ENCODE data around the gene ABI2.
"Not testable (repeated sequence)": the region's sequence is repeated elsewhere in the genome, so short reads cannot be mapped to it uniquely, and the experiment has no call there.

The ABI2 gene

DNA sequence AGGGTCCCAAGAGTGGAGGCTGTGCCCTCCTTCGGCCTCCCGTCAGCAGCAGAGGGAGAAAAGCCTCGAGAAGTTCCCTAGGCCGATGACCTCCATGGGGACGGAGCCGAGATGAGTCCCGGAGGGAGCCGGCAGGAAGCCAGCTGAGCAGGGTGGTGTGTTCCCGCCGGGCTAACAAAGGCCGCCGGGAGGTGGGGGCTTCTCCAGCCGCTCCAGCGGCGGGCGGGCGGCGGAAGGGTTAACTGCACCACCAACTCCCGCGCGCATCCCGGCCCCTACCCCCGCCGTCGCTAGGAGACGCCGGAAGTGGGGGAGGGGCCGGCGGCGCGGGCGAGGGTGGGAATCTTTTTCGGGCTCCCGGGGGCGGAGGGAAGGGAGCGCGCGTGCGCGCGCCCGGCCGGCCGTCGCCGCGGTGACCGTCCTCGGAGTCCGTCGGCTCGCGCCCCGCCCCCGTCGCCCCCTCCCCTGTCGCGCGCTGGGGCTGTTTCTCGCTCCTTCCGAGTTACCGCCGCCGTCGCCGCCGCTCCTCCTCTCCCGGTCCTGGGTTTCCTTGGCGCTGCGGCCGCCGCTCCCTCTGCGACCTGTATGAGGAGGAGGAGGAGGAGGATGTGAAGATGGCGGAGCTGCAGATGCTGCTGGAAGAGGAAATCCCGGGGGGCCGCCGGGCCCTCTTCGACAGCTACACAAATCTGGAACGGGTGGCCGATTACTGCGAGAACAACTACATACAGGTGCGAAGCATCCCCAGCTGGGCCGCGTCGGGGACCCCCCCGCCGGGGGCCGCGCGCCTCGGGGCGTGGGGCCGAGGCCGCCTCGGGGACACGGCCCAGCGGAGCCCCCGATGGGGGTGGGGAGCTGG is at the start of gene ABI2:
Gene ABI2, plus strand, starts transcription at position 494 of the 859 bp plus-strand sequence. Its CDS starts 121 bp downstream, at position 615.
- POLR2A ChIA-PET: interaction anchor here (0.6 to 2.5 kb wide), 6 partner anchors 9 to 89 kb away, joined by 3 to 10 read pairs (median 4); partner anchors contain the start of gene CYP20A1
- DNase-seq (ENCODE audit: extremely low spot score): peak; percentile 93
- CTCF ChIA-PET: no interaction called here
- no peak for TF ChIP-seq BHLHE40 (IDR thresholded peaks at IDR 0.05; ENCODE audit: borderline replicate concordance)
- peak; percentile 61; the same call in 1 of the 2 replicates for TF ChIP-seq FOXM1 (IDR thresholded peaks at IDR 0.05; ENCODE audit: borderline replicate concordance)
- TF ChIP-seq TARDBP (IDR thresholded peaks at IDR 0.05): no peak
- peak; percentile 64; the same call in 1 of the 2 replicates for TF ChIP-seq L3MBTL2 (conservative IDR thresholded peaks at IDR 0.05)
- TF ChIP-seq ZNF384 (IDR thresholded peaks at IDR 0.05): no peak
- no peak for TF ChIP-seq CTBP1 (IDR thresholded peaks at IDR 0.05; ENCODE audit: borderline replicate concordance)
- TF ChIP-seq NFRKB (IDR thresholded peaks at IDR 0.05): no peak
- TF ChIP-seq SUZ12 (IDR thresholded peaks at IDR 0.05): no peak
- TF ChIP-seq, protein P1, sequence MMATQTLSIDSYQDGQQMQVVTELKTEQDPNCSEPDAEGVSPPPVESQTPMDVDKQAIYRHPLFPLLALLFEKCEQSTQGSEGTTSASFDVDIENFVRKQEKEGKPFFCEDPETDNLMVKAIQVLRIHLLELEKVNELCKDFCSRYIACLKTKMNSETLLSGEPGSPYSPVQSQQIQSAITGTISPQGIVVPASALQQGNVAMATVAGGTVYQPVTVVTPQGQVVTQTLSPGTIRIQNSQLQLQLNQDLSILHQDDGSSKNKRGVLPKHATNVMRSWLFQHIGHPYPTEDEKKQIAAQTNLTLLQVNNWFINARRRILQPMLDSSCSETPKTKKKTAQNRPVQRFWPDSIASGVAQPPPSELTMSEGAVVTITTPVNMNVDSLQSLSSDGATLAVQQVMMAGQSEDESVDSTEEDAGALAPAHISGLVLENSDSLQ (IDR thresholded peaks at IDR 0.05): no peak
- no peak for TF ChIP-seq FOXA1 (IDR thresholded peaks at IDR 0.05)
- peak; percentile 69; the same call in 1 of the 2 replicates for TF ChIP-seq LEF1 (IDR thresholded peaks at IDR 0.05; ENCODE audit: borderline replicate concordance)
- TF ChIP-seq HDGF (IDR thresholded peaks at IDR 0.05; ENCODE audit: borderline replicate concordance): no peak
- TF ChIP-seq SP1 (IDR thresholded peaks at IDR 0.05): no peak
- no peak for TF ChIP-seq FOXK2 (IDR thresholded peaks at IDR 0.05)

DNA sequence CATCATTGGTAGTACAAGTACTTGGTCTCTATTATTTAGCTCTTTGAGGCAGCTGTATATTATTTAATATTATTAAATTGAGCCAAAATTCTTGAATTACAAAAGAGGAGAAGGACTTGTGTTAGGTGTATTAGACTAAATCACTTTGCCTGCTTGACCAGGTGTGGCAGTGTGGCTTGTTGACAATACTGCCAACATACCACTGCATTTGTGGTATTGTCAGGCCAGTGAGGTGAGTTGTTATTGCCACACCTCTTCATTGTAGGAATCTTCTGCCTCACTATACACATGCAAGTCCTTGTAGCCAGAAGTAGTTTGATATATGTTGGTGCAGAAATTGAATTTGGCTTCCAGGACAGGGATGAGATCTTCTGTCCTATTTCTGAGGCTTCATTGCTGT is 48.9 kb upstream of the ABI2 start:
- ChIA-PET POLR2A (no interaction called here), CTCF (no interaction called here)
- no peak for DNase-seq (ENCODE audit: extremely low spot score)
- TF ChIP-seq L3MBTL2 (conservative IDR thresholded peaks at IDR 0.05): no peak
- TF ChIP-seq ARNT (IDR thresholded peaks at IDR 0.05): no peak
- no peak for TF ChIP-seq FOXM1 (IDR thresholded peaks at IDR 0.05; ENCODE audit: borderline replicate concordance)
- TF ChIP-seq LEF1 (IDR thresholded peaks at IDR 0.05; ENCODE audit: borderline replicate concordance): no peak
- TF ChIP-seq, protein P1 (IDR thresholded peaks at IDR 0.05): no peak
- TF ChIP-seq NFRKB (IDR thresholded peaks at IDR 0.05): no peak
- TF ChIP-seq FOXK2 (IDR thresholded peaks at IDR 0.05): no peak

DNA sequence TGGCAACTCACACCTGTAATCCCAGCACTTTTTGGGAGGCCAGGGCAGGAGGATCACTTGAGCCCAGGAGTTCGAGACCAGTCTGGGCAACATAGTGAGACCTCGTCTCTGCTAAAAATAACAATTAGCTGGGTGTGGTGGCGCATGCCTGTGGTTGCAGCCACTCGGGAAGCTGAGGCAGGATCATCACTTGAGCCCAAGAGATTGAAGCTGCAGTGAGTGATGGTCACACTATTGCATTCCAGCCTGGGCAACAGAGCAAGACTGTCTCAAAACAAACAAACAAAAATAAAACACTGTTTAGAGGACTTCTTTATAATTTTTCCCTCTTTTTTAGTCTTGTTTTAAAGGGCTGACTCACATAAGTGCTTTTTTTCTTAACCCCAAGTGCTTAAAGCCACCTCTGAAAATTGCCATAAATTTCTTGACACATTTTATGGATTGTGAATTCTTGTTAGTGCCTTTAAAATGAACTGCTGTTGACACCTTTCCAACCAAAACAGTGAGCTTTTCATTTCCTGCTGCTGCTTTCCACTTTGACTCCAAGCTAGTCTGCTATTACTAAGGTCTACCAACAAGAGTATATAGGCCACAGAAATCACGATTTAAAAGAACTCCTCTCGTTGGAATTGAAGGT is 47.6 kb upstream of the ABI2 start:
- no peak for DNase-seq (ENCODE audit: extremely low spot score)
- no peak for TF ChIP-seq ARNT (IDR thresholded peaks at IDR 0.05)
- ChIA-PET POLR2A (interaction anchor here (1.1 kb wide), 1 partner anchor 41 kb away, joined by 3 read pairs; the partner anchor contains the start of gene CYP20A1), CTCF (no interaction called here)

DNA sequence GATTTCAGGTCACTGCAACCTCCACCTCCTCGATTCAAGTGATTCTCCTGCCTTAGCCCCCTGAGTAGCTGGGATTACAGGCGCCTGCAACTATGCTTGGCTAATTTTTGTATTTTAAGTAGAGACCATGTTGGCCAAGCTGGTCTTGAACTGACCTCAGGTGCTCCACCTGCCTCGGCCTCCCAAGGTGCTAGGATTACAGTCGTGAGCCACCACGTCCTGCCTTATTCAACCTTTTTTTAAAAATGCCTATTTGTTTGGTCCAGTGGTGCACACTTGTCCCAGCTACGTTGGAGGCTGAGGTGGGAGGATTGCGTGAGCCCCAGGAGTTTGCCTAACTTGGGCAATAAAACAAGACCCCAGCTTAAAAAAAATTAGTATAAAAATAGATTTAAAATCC is 46.1 kb upstream of the ABI2 start:
- no peak for TF ChIP-seq FOXA1 (IDR thresholded peaks at IDR 0.05)
- no peak for TF ChIP-seq BHLHE40 (IDR thresholded peaks at IDR 0.05; ENCODE audit: borderline replicate concordance)
- no peak for TF ChIP-seq SP1 (IDR thresholded peaks at IDR 0.05)
- ChIA-PET POLR2A (no interaction called here), CTCF (no interaction called here)
- DNase-seq (ENCODE audit: extremely low spot score): no peak

DNA sequence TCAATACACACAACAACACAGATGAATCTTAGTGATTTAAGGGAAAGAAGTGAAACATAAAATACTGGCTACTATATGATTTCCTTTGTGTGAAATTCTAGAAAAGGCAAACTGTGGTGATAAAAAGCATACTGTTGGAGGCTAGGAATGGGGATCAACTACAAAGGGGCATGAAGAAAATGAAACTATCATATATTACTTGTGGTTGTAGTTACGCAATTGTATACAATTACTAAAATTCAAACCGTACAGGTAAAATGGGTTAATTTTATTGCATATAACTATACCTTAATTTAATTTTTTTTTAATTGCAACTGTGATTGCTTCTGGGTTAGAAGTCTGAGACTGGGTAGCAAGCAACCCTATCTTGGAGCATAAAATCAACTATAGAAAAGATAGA is 41.7 kb upstream of the ABI2 start:
- CTCF ChIA-PET: no interaction called here

DNA sequence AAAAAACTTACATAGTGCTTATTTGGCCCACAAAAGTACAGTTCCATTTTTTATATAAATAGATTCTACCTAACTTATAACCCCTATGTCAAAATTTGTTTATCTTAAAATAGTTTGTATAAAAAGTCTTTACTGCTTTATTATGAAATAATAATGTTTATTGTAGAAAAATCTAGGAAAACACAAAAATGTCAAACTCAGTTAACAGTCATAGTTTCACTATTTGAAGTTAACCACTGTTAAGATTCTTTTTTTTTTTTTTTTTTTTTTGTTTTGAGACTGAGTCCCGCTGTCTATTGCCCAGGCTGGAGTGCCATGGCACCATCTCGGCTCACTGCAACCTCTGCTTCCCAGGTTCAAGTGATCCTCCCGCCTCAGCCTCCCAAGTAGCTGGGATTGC is 26.5 kb upstream of the ABI2 start:
- CTCF ChIA-PET: no interaction called here
- TF ChIP-seq, protein P1 (IDR thresholded peaks at IDR 0.05): no peak
- TF ChIP-seq CTBP1 (IDR thresholded peaks at IDR 0.05; ENCODE audit: borderline replicate concordance) (no peak), FOXK2 (IDR thresholded peaks at IDR 0.05) (no peak), L3MBTL2 (conservative IDR thresholded peaks at IDR 0.05) (no peak), ZNF384 (IDR thresholded peaks at IDR 0.05) (no peak), FOXA1 (IDR thresholded peaks at IDR 0.05) (no peak), BHLHE40 (IDR thresholded peaks at IDR 0.05; ENCODE audit: borderline replicate concordance) (no peak), ARNT (IDR thresholded peaks at IDR 0.05) (no peak), HDGF (IDR thresholded peaks at IDR 0.05; ENCODE audit: borderline replicate concordance) (no peak), SUZ12 (IDR thresholded peaks at IDR 0.05) (no peak), FOXM1 (IDR thresholded peaks at IDR 0.05; ENCODE audit: borderline replicate concordance) (no peak), NFRKB (IDR thresholded peaks at IDR 0.05) (no peak), TARDBP (IDR thresholded peaks at IDR 0.05) (no peak), ELF4 (IDR thresholded peaks at IDR 0.05) (no peak), LEF1 (IDR thresholded peaks at IDR 0.05; ENCODE audit: borderline replicate concordance) (no peak)
- POLR2A ChIA-PET: no interaction called here
- no peak for DNase-seq (ENCODE audit: extremely low spot score)

More for the DNA sequence above, 41.7 kb upstream of the ABI2 start:
- TF ChIP-seq, protein P1 (IDR thresholded peaks at IDR 0.05): no peak
- DNase-seq (ENCODE audit: extremely low spot score): no peak
- POLR2A ChIA-PET: no interaction called here

DNA sequence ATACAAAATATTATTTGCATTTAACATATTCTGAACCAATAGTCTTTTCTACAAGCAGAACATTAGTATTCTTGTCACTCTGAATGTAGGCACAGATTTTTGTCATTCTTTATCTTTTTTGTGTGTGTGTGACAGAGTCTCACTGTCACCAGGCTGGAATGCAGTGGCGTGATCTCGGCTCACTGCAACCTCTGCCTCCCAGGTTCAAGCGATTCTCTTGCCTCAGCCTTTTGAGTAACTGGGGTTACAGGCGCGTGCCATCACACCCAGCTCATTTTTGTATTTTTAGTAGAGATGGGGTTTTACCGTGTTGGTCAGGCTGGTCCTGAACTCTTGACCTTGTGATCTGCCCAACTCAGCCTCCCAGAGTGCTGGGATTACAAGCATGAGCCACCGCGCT is 25.6 kb upstream of the ABI2 start:
- DNase-seq (ENCODE audit: extremely low spot score); CTCF ChIA-PET; POLR2A ChIA-PET: not testable (repeated sequence)

Data from HEK293T (cell line).